Mucosa of gallbladder (tissue), 1 donor: Measurements from ENCODE around the gene MAD1L1. TPM values are rescaled to one million over a fixed set of nuclear protein-coding genes. Genes with fewer than 3 reads are reported as not detected.
"Not testable (repeated sequence)": the region's sequence is repeated elsewhere in the genome, so short reads cannot be mapped to it uniquely, and the experiment has no call there.

Source experiments
- DNase-seq: peaks from one replicate; pipeline ENCODE4 v3.0.0-alpha.2; 2020; ENCODE audit warnings: low spot score
- total RNA-seq: library from RNA; stranded (reverse); gene quantifications from one replicate; pipeline ENCODE4 v1.2.1, GENCODE V29; 2021
- donor health status: DM: no; HTN: no; CAD: no.

The MAD1L1 gene
- total RNA-seq, 1 donor from 2014 or later: 50.5 TPM

- no peak for DNase-seq
Measured at GRCh38 chr7:2004841-2005725, 227.7 kb downstream of the MAD1L1 start.

- no peak for DNase-seq
Measured at GRCh38 chr7:2003931-2004812, 228.6 kb downstream of the MAD1L1 start.

- DNase-seq: no peak
Measured at GRCh38 chr7:2003451-2003930, 229.3 kb downstream of the MAD1L1 start.

GRCh38 chr7:2002561-2003450 is 229.9 kb downstream of the MAD1L1 start:
- DNase-seq: no peak

- DNase-seq: no peak
Measured at GRCh38 chr7:2001601-2002442, 230.9 kb downstream of the MAD1L1 start.

GRCh38 chr7:2000746-2001321 is 231.9 kb downstream of the MAD1L1 start:
- no peak for DNase-seq

- DNase-seq: no peak
Measured at GRCh38 chr7:2000153-2000687, 232.5 kb downstream of the MAD1L1 start.

- no peak for DNase-seq
Measured at GRCh38 chr7:1999278-1999984, 233.3 kb downstream of the MAD1L1 start.

GRCh38 chr7:1998146-1998545 is 234.6 kb downstream of the MAD1L1 start:
- no peak for DNase-seq

GRCh38 chr7:1997537-1998076 is 235.1 kb downstream of the MAD1L1 start:
- DNase-seq: no peak

GRCh38 chr7:1996816-1997215 is 235.9 kb downstream of the MAD1L1 start:
- DNase-seq: no peak

GRCh38 chr7:1995911-1996420 is 236.8 kb downstream of the MAD1L1 start:
- not testable (repeated sequence) for DNase-seq

GRCh38 chr7:1995426-1995825 is 237.3 kb downstream of the MAD1L1 start:
- DNase-seq: no peak

- no peak for DNase-seq
Measured at GRCh38 chr7:1994931-1995330, 237.8 kb downstream of the MAD1L1 start.

- no peak for DNase-seq
Measured at GRCh38 chr7:1993776-1994740, 238.7 kb downstream of the MAD1L1 start.

GRCh38 chr7:1993031-1993695 is 239.6 kb downstream of the MAD1L1 start:
- no peak for DNase-seq

GRCh38 chr7:1992554-1992953 is 240.2 kb downstream of the MAD1L1 start:
- no peak for DNase-seq
